Measurements from ENCODE around the gene CLSTN2.
A peak's percentile ranks its signal among the peaks of the same experiment; 100 is the strongest.

The CLSTN2 gene

GRCh38 chr3:140529096-140529495, 594.1 kb downstream of the CLSTN2 start:
- no peak for DNase-seq

DNA sequence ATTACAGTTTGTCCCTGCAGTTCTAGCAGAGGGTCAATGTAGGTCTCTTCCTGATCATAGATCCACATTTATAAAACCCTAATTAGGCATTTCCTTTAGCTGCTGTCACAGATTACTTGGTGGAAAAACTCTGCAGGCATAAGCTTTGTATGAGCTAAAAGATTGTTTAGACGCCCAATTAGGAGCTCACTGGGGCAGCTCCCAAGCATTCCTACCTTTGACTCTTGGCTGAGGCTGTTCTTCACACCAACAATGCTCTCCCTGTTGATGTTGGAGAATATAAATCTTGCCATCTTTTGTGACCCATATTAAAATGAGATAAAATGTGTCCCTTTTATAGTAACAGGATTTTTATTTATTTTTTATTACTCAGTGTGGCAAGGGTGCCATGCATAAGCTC, 594.6 kb downstream of the CLSTN2 start:
- DNase-seq: no peak

GRCh38 chr3:140530131-140530530, 595.1 kb downstream of the CLSTN2 start:
- DNase-seq: no peak

GRCh38 chr3:140530603-140531002, 595.6 kb downstream of the CLSTN2 start:
- no peak for DNase-seq

GRCh38 chr3:140532793-140533330, 597.9 kb downstream of the CLSTN2 start:
- DNase-seq: no peak

- peak; percentile 10 for DNase-seq
These were observed 602.1 kb downstream of the CLSTN2 start for GRCh38 chr3:140536926-140537726.

DNA sequence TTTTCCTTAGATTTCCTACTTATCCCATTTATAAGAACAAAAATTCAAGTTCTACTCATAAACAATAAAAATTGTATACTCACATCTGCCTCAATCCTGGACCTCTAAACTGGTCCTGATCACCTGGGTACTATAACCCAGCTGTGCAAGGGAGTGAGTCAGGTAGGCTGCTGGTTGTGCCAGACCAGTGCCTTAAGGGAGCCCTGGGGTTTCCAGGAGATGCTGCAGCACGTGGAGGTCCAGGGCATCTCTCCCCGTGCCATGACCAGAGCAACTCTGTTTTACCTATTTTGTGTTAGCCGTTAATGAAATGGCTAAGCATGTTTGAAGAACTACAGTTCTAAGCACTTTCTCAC, 602.7 kb downstream of the CLSTN2 start:
- no peak for DNase-seq

DNA sequence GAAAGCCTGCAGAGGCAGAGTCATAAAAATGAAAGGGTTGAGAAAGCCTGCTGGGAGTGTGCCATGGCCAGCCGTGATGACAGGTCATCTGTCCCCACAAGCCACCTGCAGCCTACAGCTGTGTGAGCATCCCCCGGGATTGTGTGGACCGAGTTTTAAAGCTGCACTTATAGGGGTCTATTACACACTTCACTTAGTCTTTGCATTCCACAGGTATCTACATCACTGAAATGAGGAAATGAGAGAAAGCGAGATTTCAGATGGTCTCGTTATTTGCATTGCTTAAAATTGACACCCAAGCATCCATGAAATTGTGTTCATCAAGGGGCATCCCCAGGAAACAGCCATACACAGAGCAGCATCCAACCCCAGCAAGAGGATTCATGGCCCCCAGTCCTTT, 605.3 kb downstream of the CLSTN2 start:
- DNase-seq: peak; percentile 3

GRCh38 chr3:140541975-140542653, 607.1 kb downstream of the CLSTN2 start:
- no peak for DNase-seq

GRCh38 chr3:140545197-140545596, 610.2 kb downstream of the CLSTN2 start:
- DNase-seq: no peak

DNA sequence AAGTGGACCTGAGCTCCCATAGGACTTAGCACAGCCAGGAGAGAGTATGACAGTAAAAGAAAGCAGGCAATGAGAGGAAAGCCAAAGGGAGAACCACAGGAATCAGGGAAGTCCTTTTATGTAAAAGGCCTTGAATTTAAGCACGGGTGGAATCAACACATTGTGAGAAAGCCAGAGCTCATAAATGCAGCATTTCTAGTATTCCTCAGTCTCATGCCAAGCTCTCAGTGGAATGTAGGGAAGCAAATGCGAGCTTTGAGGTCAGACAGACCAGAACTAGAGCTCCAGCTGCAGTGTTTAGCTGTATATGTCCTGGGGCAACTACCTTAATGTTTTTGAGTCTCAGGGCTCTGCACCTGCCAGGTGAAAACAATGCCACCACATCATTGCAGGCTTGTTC, 610.8 kb downstream of the CLSTN2 start:
- no peak for DNase-seq

- DNase-seq: no peak
These were observed 611.7 kb downstream of the CLSTN2 start for GRCh38 chr3:140546649-140547048.

DNA sequence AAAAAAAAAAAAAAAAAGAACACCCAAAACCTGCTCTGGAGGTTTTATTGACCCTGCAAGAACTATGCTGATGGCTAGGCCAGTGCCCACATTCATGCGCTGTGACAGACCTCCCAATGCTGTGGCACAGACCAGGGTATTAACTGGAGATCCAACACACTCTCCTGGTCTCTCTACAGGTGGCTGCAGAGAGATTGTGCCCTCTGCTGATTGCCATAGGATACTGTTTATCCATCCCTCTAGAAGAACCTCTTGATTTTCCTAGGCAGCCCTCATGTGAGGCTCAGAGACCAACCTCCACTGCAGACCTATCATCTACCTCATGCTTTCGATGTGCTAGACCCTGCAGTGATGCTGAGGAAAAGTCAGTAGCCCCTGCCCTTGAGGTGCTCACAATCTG, 617.4 kb downstream of the CLSTN2 start:
- no peak for DNase-seq

- no peak for DNase-seq
These were observed 617.9 kb downstream of the CLSTN2 start for GRCh38 chr3:140552898-140553297.

GRCh38 chr3:140553591-140553990, 618.6 kb downstream of the CLSTN2 start:
- DNase-seq: no peak

DNA sequence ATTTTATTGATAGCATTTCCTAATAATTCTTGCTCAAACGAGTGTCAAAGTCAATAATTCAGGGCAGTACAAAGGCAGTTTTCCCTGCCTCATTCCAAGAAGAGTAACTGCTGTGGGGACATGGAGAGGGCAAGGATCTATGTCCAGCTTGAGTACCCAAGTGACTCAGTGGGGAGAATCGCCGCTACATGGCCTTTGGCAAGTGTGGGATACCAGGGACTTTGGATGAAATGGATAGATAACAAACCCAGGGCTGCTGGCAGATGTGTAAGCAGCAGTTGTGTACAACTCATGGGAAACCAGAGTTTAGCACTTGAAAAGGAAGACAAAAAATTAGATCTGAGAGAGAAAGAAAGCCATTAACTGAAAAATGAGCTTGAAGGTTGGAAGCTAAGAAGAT, 620.7 kb downstream of the CLSTN2 start:
- no peak for DNase-seq

GRCh38 chr3:140557476-140557875, 622.5 kb downstream of the CLSTN2 start:
- no peak for DNase-seq

DNA sequence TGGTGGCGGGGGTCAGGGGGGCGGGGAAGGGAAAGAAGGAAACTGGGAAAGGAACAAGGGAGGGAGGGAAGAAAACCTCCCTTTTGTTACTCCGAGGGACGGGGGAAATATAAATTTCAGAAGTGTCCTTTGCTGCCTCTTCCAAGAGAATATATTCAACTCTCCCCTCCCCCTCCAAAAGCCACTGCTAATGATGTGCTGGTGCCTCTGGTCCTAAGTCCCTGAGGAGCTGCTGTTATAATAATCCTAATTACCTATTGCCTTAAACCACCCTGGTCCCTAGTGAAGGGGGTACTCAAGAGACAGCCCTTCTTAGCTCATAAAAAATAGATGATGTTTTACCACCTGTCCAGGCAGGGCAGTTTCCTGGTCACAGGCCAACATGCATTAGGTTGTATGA, 624.6 kb downstream of the CLSTN2 start:
- peak; percentile 6 for DNase-seq

GRCh38 chr3:140563206-140563760, 628.3 kb downstream of the CLSTN2 start:
- DNase-seq: no peak

GRCh38 chr3:140568131-140568530, 633.1 kb downstream of the CLSTN2 start:
- DNase-seq: no peak

- DNase-seq: no peak
These were observed 634.0 kb downstream of the CLSTN2 start for GRCh38 chr3:140568842-140569520.

DNA sequence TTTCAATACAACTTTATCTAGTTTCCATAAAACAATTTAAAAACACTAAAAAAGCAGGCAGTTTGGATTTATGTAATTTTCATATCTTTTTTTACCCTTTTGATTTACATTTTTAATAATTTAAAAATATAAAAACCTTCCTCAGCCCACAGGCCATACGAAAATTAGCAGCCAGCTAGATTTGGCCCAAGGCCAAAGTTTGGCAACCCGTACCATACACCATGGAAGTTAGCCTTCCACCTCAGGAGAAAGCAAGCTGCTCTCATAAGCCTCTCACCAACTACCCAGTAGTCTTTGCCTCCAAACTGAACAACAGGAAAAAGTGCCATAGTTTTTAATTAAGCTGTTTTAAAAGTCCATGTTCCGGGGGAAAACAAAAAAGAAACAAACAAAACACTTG, 635.6 kb downstream of the CLSTN2 start:
- DNase-seq: no peak

- peak; percentile 4 for DNase-seq
These were observed 636.9 kb downstream of the CLSTN2 start for GRCh38 chr3:140571836-140572235.
